Stromal cell of bone marrow (primary cell): Measurements from ENCODE around the gene SEL1L3.
"Not testable (repeated sequence)": the region's sequence is repeated elsewhere in the genome, so short reads cannot be mapped to it uniquely, and the experiment has no call there.

Experiments used
- DNase-seq: peaks from one replicate; pipeline ENCODE4 v3.0.0-alpha.2; 2012; ENCODE audit warnings: low read depth

Gene SEL1L3

DNA sequence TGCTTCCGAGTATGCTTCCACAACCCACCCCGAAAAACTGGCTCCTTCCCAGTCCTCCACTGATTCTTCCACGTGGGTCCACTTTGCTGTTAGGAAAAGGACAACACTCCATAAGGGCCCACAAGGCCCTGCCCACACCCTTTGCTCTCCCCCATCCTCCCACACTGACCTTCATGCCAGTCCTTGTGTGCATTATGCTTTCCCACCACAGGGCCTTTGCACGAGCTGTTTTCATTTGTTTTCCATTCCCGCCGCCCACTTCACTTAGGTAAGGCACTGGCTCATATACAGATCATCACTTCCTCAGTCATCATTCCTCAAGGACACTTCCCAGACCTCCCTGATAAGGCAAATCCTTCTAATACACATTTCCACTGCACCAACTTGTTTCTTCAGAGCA is 16.8 kb upstream of the SEL1L3 start:
- DNase-seq = no peak

DNA sequence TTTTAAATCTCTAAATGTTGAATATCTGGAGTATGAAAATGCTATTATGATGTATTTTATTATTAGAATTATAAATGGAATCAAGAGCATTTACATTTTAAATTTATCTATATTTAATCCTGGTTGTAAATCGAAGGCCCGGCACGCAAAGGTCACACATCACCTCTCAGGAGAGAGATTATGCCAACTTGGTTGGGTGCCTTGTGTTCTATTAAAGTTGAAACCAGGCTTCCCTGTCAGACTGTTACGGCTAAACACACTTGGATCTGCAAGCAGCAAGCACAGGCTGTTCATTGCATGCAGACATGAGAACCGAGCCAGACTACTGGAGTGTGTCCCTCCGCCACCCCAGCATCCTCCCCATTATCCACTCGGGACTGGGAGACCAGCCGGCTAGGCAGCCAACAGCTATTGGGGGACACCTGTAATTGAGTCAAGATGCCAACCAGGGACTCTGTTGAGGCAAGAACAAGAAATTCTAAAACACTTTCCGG is 16.4 kb upstream of the SEL1L3 start:
- no peak for DNase-seq

DNA sequence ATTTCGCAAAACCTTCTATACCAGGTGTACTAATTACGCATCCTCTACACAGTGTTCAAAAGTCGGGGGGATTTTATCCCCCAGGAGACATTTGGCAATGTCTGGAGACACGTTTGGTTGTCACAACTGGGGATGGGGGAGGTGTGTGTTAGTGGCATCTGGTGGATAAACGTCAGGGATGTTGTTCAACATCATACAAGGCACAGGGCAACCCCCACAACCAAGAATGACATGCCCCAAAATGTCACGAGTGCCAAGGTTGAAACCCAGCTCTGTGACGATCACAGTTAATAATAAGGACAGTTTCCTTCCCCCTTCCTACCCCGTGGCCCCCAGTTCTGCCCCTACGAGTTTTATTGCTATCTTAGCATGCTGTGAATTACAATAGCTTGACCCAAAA is 15.9 kb upstream of the SEL1L3 start:
- no peak for DNase-seq

DNA sequence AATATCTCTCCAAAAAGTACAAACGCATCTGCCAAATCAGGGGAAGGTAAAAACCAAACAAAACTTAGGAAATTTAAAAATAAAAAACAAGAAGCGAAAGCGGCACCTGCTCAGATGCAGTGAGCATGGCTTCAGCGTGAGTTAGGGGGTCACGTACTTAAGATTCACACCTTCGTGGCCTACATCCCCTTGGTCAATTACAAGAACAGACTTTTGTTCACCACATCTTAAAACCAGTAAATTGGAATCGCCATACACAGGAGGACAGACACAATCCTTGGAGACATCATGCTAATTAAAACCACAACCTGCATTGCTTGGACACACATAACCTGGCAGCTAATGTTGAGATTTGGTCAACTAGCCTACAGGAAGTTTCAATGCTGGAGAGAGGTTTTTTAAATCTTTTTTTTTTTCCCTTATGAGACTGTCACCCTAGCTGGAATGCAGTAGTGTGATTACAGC is 12.5 kb upstream of the SEL1L3 start:
- DNase-seq = no peak

DNA sequence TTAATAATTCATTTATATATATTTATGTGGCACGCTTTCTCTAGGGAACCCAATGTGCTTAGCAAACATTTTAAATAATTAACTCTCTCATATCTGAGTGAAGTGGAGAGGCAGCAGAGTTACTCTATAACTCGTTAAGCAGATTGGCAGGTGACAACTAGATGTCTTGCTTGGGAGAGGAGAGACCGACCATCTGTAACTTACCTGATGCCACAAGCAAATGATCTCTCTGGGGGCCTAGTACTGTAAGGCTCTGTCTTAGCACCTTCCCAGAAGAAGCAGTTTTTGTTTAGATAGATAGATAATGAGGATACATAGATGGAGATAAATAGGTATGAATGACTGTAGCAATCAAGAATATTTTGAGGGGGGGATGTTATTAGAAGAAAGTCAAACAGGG is 11.9 kb upstream of the SEL1L3 start:
- no peak for DNase-seq

DNA sequence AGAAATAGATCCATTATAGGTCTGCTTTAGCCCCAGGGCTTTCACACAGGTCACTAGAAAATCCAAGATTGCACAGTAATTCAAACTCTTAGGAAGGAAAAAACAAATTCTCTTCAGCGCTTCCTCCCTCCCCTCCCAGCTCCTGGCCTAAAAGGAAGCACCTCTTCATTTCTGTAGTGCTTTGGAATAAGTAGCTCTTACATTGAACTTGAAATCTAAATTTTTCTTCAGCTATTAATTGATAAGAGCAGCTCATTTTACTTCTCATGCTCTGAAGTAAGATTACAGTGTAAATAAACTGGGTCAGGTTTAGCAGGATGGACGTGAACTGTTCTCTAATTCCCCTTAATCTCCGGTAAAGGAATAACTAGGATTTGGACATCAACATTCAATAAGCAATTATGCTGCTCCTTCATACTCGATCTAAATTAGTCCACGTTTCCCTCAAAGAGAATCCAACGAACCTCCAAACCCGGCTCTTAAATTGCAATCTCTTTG is 10.9 kb upstream of the SEL1L3 start:
- no peak for DNase-seq

DNA sequence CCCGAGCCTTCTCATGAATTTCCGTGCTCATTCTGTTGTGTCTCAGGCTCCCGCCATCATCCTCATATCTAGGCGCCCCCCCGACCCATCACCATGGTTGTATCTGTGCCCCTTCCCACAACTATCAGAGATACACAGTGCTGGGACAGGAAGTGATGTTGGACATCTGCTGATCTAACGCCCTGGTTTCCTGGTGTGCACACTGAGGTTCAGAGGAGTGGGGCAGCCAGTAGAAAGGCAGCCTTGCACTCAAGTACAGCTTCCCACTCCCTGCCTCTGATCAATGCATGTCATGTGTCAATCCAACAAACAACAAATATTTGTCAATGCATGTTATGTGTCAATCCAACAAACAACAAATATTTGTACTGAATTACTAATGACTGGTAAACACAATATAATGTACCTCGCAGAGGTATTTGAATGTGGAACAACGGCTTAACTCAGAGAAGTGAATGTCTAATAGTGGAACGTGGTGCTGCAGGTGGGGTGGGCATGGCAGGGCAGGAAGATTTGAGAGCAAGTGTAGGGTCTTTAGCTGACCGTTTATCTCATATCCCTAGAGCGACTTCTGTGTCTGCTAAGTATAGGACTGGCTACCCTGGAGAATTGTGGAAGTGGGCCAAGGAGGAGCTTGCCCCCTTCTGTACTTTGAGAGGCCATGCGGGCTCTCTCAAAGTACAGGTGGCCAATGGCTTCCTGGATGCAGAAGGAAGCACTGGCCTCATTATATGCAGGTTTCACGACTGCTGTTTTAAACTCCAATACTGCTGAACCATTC is 10.3 kb upstream of the SEL1L3 start:
- no peak for DNase-seq

DNA sequence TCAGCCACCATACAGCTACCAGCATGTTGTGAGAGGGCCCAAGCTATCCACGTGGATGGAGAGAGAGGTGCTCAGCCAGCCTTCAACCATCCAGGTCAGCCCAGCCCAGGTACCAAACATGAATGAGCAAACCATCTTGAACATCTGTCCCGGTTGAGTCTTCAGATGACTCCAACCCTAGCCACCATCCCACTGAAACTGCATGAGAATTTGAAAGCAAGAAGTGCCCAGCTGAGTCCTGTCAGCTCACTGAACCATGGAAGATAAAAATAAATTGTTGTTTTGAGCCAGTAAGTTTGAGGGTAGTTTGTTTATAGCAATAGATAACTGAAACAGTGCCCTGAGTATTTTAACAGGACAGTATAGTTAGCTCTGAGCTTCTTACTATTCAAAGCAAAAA is 7.3 kb upstream of the SEL1L3 start:
- DNase-seq = no peak

DNA sequence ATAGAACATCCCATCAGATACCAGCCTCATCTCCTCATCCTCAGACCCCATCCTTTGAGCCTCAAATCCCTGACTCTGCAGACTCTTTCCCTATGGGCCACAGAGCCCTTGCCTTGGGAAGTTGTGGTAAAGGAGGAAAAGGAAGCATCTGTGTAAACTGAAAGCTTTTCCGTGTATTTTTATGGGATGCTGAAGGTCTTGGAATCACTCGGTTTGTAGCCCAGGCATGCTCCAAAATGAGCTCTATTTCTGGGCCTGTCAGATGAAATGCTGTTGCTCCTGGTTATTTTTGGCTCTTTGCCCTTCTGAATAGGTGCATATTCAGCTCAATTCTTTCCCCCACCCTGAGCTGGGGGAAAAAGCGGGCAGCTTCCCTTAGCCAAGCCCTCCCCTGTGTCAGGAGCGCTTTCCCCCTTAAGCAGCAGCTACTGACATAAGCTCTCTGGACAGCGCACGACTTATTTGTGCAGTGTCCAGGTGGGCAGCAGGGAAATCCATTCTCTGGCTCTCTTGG is 5.0 kb upstream of the SEL1L3 start:
- DNase-seq = no peak

DNA sequence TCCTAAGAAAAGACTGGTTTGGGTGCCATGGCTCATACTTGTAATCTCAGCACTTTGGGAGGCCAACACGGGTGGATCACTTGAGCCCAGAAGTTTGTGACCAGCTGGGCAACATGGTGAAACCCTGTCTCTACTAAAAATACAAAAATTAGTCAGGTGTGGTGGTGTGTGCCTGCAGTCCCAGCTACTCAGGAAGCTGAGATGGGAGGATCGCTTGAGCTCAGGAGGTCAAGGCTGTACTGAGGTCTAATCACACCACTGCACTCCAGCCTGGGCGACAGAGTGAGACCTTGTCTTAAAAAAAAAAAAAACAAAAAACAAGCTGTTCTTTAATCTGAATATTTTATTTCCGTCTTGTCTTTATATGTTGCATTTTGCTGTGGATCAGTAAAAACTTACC is 3.6 kb upstream of the SEL1L3 start:
- not testable (repeated sequence) for DNase-seq

DNA sequence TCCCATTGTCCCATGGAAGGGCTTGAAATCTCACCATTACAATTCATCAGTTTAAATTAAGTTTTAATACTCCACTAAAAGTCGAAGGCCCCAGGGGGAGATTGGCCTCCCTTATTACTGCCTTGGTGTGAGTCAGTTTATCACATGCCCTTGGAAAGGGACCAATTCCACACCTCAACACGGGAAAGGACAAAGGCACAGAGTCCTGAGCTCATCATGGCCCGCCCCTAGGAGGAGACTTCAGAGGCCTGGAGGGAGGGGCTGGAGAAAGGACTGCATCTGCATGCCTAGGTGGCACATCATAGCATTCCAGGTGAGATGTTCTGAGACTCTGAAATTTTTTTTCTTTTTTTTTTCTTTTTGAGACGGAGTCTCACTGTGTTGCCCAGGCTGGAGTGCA is 2.8 kb upstream of the SEL1L3 start:
- no peak for DNase-seq

DNA sequence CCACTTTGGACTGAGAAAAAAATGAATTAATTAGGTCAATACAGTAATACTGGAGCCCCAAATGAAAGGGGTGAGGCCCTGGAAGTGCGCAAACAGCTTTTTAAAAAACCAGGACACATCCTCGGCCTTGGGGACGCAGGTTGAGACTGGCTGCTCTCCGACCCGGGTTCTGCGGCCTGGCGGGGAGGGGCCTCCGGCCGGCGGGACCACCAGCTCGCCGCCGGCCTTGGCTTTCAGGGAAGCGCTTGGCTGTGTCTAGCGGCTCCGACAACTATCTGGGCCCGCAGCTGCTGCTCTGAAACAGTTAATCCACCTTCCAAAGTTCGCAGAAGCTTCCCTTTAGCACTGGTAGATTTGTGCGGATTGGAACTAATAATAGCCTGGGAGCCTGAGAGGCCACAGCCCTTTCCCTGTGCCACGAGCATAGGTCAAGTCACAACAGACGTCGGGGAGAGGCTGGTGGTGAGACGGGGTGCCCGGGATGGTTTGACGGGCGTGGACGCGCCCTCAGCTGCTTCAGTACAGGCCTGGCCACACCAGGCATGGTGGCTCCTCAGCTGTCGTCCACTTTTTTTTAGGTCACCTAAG is 1.1 kb upstream of the SEL1L3 start:
- DNase-seq = no peak

DNA sequence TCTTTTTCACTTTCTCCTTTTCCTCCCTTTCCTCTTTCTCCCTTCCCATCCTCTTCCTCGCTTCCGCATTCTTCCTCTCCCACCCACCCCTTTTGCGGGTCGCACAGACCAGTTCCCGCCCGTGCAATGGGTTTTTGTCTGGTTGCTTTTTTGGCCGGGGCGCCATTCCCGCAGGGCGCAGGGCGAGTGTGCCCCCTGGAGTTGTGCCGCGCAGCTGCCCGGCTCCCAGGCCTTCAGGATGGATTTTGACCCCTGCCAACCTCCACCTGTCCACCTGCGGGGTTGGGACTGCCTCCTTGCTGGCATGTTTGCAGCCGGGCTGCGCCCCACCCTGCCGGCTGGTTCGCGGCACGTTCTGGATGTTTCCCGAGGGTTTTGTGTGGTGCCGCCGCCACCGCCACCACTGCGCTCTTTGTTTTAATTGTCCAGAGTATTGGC is 578 bp upstream of the SEL1L3 start:
- no peak for DNase-seq

DNA sequence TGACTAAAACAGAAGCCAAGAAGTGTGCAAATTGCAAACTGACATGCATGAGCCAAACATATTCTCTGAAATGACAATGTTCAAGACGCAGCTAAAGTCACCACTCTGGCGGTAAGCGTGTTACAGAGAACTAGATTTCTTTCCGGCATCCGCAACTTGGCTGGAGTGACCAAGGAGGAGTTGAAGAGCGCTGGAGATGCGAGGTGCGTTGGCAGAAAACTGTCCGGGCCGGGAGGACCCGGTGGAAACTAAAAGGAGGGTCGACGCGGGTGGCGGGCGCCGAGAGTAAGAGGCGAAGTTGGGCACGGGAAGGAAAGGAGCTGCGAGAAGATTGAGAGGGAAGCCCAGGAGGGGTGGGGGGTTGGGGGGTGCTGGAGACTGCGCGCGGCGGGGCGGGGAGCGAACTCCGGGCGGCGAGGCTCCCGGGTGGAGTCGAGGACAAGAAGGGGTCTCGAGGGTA is 807 bp downstream of the SEL1L3 start:
- DNase-seq = no peak

DNA sequence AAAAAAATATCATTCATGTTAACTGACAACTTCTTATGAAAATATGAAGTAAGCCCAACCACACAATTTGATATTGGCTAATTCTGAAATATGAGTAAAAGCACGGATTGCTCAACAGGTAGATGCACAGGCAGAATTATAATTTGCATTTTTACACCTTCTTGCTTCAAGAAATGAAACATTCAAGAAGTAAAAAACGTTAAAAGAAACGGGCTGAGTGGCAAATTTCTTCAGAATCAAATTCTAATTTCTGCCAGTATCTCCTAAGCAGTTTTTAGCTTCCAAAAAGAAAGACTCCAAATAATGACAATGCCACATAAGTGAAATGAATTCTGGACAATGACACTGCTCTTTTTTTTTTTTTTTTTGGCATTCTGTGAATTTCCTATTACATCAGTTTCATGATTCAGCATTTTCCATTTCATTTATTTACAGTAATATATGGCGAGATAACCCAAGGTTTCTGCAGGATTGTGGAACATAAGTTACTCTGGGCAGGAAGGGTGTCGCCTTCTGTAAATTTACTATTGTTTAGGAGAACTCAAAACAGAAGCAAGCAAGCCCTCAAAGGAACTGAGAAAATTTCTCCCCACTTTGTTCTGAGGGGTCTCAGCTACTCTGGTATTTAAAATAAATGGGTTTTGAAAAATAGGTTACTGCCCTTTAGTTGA is 1.4 kb downstream of the SEL1L3 start:
- DNase-seq = no peak

DNA sequence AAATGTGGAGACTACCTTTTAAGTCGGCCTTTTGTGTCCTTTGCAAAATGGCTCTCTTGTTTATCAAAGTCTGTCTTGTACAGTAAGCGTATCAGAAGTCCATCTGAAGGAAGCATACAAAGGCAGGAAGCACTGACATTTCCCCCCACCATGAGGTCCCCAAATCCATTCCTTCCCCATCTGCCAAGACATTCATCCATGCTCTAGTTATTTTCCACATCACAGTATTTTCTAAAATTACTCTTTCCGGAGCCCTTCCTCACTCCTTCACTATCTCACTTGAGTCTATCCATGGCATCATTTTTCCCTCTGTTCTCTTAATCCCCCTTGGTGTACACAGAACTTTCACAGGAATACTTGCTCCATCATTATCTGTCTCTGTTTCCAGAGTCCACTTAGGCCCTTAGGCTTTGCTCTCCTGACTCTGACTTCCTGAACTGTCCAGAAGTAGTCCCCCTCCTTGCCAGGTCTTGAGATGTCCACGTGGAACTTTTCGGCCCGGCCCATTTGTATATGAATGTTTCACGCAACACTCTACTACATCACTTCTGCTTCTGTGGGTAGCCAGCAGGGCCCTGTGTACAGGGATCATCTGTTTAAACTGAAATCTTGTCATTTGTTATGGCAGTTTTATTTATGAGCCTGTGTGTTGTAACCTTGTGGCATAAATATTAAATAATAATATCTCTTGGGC is 2.1 kb downstream of the SEL1L3 start:
- DNase-seq = no peak

DNA sequence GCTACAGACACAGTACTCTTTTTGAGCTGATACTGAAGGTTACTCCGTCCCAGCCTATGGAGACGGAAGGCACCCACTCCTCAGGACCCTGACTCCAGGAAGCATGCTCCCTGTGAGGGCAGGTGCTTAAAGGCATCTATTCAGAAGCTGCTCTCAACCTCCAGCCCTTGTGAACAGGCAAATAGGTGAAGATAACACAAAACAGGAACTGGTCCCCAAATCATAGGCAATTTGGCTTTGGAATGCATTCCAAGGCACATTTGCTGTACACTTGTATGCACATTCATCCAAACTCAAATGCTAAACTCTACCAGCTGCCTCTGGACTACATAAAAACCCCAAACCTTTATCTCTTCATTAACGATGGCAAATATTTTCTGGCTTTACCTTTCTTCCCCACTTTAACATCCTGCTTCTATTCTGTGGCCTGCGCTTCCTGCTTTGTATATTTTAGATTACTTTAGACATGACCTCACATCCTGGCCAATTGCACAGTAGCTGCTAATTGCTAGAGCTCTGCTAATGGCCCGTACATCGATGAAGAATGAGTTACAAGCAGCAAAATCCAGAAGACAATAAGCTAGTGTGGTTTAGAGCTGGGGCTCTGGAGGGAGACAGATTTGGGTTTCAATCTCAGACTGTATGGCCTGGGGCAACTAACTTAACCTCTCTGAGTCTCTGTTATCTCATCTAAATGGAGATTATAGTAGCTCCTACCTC is 3.2 kb downstream of the SEL1L3 start:
- DNase-seq = no peak

DNA sequence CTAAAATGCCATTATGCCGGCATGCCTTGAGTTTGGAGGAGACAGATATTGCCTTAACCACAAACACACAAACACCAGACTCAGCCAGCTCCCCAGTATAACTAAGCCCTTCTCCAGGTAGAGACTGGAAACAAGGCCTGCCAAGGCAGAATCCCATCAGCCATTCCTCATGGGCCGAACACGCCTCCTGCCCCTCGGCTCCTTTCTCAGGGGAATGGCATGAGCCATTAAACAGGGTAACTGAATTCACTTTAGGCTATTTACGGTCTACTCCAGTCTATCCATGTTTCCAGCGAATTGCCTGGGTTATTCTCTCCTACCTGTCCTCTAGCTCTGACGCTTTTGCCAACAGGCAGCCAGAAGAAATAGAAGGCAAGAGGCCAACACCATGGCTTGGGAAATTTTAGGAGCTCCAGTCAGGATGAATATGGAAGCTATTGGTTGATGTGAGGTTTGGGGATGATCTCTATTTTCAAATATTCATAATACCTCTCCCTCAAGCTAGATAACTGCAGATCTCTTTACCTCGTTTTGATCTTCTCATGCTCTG is 4.9 kb downstream of the SEL1L3 start:
- no peak for DNase-seq

DNA sequence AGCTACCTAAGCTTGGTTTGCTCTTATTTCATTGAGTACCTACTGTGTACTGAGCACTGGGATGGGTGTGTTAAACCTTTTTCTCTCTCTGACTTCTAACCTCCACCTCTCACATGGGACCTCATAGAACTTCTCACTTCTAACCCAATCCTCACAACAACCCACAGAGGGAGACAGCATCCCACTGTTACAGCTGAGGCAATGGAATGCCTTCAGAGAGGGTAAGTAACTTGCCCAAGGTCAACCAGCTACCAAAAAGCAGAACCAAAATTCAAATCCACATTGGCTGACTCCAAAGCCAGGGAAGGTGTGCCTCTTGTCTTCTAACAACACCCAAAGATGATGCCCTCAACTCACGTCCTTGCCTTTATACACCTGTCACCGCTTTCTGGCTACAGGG is 5.4 kb downstream of the SEL1L3 start:
- no peak for DNase-seq

DNA sequence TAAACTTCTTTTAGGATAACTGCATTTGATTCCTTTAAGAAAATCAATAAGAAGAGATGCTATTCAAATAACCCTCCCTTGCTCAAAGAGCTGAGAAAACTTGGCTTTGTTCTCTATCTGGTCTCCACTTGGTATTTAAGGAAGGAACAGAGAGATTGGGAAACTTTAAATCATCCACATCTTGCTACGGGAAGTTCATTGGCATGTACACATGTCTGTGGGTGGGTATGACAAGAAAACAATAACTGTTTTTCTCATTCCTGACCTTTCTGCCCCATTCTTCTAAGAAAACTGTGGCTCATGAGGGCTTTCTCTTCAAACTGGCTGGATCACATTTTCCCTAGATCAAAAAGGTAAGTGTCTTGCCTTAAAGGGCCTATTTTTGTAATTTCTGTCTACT is 6.0 kb downstream of the SEL1L3 start:
- no peak for DNase-seq

DNA sequence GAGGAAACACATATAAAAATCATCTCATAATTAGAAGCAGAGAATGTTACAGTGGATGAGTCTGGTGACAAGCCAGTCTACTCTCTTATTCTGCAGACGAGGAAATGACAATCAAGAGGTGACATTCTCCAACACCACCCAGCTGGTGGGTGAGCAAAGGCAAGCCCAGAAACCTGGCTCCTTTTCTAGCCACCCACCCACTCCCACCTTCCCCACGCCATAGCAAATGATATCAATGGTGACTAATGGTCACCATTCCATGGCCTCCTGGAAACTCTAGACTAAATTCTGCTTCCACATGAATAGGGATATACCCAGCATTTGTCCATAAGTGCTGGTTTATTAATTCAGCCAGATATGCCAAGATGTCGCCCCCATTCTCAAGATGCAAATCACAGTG is 10.7 kb downstream of the SEL1L3 start:
- DNase-seq = no peak
